OCI-LY1 (cell line): ENCODE measurements around the gene PAXIP1.

ENCODE experiments used
- CTCF ChIP-seq: fragments of 200-600 bp; sonication (generic), shearing (Covaris generic); IDR thresholded peaks from 2 replicates; pipeline ENCODE4 v1.5.1; 2017; ENCODE audit warnings: mild to moderate bottlenecking, antibody characterized with exemption, low read length, moderate library complexity, mixed read lengths
- EZH2 ChIP-seq: fragments of 200-600 bp; sonication (generic), shearing (Covaris generic); IDR thresholded peaks from 2 replicates; pipeline ENCODE4 v1.8.0; 2017; ENCODE audit warnings: borderline replicate concordance, mixed run types, mild to moderate bottlenecking, antibody characterized with exemption, low read length, moderate library complexity, mixed read lengths

DNA sequence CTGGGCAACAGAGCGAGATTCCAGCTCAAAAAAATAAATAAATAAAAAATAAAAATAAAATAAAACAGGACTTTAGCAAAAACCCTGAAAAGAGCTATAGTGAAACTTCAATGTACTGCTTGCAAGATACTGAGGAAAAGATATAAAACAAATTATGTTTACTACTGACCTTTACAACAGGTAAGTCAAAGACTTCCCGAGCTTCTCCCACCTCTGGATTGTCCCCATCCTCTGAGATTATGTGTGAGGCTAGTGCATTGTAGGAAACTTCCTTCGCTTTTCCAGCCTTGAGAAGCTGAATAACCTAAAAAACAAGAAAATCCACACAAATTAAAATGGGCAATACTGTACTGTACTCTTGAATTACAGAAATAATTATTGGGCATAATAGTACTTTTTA, 4.4 kb downstream of the PAXIP1 start:
- TF ChIP-seq CTCF, result no peak
- TF ChIP-seq EZH2, result no peak
